Measurements from ENCODE around the gene CDK14. TPM values are rescaled to one million over a fixed set of nuclear protein-coding genes. Genes with fewer than 3 reads are reported as not detected.

The CDK14 gene
- total RNA-seq, 1 donor from 2014 or later = 52.3 TPM

DNA sequence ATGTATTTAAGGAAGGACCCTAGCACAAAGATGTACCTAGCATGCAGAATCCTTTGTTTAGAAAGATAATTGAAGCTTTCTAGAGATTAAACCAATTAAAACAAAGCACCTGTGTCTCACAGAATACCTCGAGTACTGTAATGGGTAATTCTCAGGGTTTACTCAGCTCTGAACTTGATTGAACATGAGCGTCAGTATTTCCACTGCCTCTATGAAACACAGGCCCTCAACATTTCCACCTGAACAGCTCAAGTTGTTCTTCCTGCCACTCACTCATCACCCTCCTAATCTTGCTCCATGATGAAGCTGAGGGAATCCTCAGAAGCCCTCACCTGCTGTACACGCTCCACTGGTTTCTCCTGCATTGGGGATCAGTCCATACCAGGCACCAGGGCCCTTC is 634.4 kb downstream of the CDK14 start:
- no peaks in the 10 kb centered on the region for H4K20me1 ChIP-seq (ENCODE audit: low read depth)
- no peaks in the 10 kb centered on the region for H3K27me3 ChIP-seq
- no peak for DNase-seq (ENCODE audit: low spot score)
- H3K4me2 ChIP-seq = no peak overlapping the region
- H3K79me2 ChIP-seq (ENCODE audit: low read depth) = no peaks in the 10 kb centered on the region
- no peaks in the 10 kb centered on the region for H3K36me3 ChIP-seq
- Mint-ChIP-seq H3K27me3 (ENCODE audit: insufficient read depth, low read depth) (no peaks in the 10 kb centered on the region), H3K4me3 (no peak overlapping the region), H3K27ac (no peak overlapping the region), H3K36me3 (no peaks in the 10 kb centered on the region), H3K9me3 (peaks cover 4% of the 10 kb centered on the region), H3K4me1 (peaks cover 30% of the 10 kb centered on the region)
- no peak overlapping the region for H3K27ac ChIP-seq
- TF ChIP-seq EZH2 (IDR thresholded peaks at IDR 0.05) = no peak
- no peak overlapping the region for H3K4me3 ChIP-seq
- peaks cover 33% of the 10 kb centered on the region for H3K4me1 ChIP-seq
- H3K9ac ChIP-seq = no peak overlapping the region
- H2AFZ ChIP-seq (replicated peaks) = no peak overlapping the region
- no peaks in the 10 kb centered on the region for H3K9me3 ChIP-seq (ENCODE audit: low read depth)
- H3F3A ChIP-seq (ENCODE audit: low read depth) = peaks cover 15% of the 10 kb centered on the region

DNA sequence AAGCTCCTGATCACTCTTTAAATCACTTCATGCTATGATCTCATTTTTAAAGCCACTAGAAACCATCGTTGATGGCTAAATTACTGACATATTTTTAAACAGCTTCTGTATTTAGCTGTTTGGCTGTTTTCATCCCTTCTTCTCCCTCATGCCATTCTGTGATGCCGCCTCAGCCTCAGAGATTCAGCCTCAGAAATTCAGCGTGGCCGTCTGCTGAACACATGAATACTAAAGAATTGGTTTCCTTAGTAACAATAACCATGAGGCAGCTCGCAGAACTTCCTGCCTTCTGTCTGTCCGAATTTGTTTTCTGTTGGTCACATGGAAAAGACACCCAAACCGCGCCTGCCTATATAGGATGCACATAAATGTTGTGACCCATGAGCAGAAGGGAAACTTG is 637.1 kb downstream of the CDK14 start:
- H3K36me3 Mint-ChIP-seq = no peaks in the 10 kb centered on the region
- H3K79me2 ChIP-seq (ENCODE audit: low read depth) = no peaks in the 10 kb centered on the region
- H3F3A ChIP-seq (ENCODE audit: low read depth) = peaks cover 15% of the 10 kb centered on the region
- H3K4me1 Mint-ChIP-seq = peaks cover 30% of the 10 kb centered on the region
- no peak overlapping the region for H3K4me3 Mint-ChIP-seq
- no peak for DNase-seq (ENCODE audit: low spot score)
- H3K36me3 ChIP-seq = no peaks in the 10 kb centered on the region
- no peaks in the 10 kb centered on the region for H4K20me1 ChIP-seq (ENCODE audit: low read depth)
- H3K27ac ChIP-seq = no peak overlapping the region
- H3K27me3 ChIP-seq = no peaks in the 10 kb centered on the region
- peaks cover 26% of the 10 kb centered on the region for H3K4me1 ChIP-seq
- peak overlapping the region; percentile 64 for H3K27ac Mint-ChIP-seq
- no peak overlapping the region for H2AFZ ChIP-seq (replicated peaks)
- H3K4me3 ChIP-seq = no peak overlapping the region
- H3K9ac ChIP-seq = no peak overlapping the region
- TF ChIP-seq EZH2phosphoT487 (IDR thresholded peaks at IDR 0.05) = no peak
- TF ChIP-seq EZH2 (IDR thresholded peaks at IDR 0.05) = no peak
- TF ChIP-seq, protein P1, sequence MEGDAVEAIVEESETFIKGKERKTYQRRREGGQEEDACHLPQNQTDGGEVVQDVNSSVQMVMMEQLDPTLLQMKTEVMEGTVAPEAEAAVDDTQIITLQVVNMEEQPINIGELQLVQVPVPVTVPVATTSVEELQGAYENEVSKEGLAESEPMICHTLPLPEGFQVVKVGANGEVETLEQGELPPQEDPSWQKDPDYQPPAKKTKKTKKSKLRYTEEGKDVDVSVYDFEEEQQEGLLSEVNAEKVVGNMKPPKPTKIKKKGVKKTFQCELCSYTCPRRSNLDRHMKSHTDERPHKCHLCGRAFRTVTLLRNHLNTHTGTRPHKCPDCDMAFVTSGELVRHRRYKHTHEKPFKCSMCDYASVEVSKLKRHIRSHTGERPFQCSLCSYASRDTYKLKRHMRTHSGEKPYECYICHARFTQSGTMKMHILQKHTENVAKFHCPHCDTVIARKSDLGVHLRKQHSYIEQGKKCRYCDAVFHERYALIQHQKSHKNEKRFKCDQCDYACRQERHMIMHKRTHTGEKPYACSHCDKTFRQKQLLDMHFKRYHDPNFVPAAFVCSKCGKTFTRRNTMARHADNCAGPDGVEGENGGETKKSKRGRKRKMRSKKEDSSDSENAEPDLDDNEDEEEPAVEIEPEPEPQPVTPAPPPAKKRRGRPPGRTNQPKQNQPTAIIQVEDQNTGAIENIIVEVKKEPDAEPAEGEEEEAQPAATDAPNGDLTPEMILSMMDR (IDR thresholded peaks at IDR 0.05) = no peak
- no peaks in the 10 kb centered on the region for H3K9me3 Mint-ChIP-seq
- no peaks in the 10 kb centered on the region for H3K27me3 Mint-ChIP-seq (ENCODE audit: insufficient read depth, low read depth)
- H3K9me3 ChIP-seq (ENCODE audit: low read depth) = no peaks in the 10 kb centered on the region
- no peak overlapping the region for H3K4me2 ChIP-seq

DNA sequence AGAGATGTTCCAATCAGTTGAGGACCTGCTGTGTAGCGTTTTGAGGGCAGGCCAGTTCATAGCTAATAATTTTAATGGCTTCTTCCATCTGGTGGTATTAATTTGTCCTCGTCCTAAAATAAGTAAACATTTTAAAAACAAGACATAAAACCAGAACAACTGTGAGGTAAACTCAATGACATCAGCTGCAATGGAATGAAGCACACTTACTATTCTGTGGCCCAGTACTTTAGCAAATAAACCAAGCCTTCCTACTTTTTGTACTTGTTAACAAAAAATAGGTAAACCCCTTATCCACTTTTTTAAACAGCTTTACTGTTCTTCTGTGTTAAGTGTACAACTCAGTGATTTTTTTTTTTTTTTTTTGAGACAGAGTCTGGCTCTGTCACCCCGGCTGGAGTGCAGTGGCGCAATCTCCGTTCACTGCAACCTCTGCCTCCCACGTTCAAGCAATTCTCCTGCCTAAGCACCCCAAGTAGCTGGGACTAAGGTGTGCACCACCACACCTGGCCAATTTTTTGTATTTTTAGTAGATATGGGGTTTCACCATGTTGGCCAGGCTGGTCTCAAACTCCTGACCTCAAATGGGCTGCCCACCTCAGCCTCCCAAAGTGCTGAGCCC is 639.2 kb downstream of the CDK14 start:
- H3F3A ChIP-seq (ENCODE audit: low read depth) = no peaks in the 10 kb centered on the region
- H3K9ac ChIP-seq = no peak overlapping the region
- no peak for DNase-seq (ENCODE audit: low spot score)
- peaks cover 7% of the 10 kb centered on the region for H3K4me1 ChIP-seq
- H2AFZ ChIP-seq (replicated peaks) = no peak overlapping the region
- Mint-ChIP-seq H3K27me3 (ENCODE audit: insufficient read depth, low read depth) (no peaks in the 10 kb centered on the region), H3K36me3 (no peaks in the 10 kb centered on the region), H3K4me1 (peaks cover 35% of the 10 kb centered on the region), H3K27ac (no peak overlapping the region), H3K4me3 (no peak overlapping the region), H3K9me3 (no peaks in the 10 kb centered on the region)
- TF ChIP-seq EZH2phosphoT487 (IDR thresholded peaks at IDR 0.05) (no peak), EZH2 (IDR thresholded peaks at IDR 0.05) (no peak)
- TF ChIP-seq, protein P1 (IDR thresholded peaks at IDR 0.05) = no peak
- H3K36me3 ChIP-seq = no peaks in the 10 kb centered on the region
- no peaks in the 10 kb centered on the region for H4K20me1 ChIP-seq (ENCODE audit: low read depth)
- no peak overlapping the region for H3K4me2 ChIP-seq
- no peak overlapping the region for H3K27ac ChIP-seq
- H3K79me2 ChIP-seq (ENCODE audit: low read depth) = no peaks in the 10 kb centered on the region
- no peaks in the 10 kb centered on the region for H3K9me3 ChIP-seq (ENCODE audit: low read depth)
- no peak overlapping the region for H3K4me3 ChIP-seq
- no peaks in the 10 kb centered on the region for H3K27me3 ChIP-seq

DNA sequence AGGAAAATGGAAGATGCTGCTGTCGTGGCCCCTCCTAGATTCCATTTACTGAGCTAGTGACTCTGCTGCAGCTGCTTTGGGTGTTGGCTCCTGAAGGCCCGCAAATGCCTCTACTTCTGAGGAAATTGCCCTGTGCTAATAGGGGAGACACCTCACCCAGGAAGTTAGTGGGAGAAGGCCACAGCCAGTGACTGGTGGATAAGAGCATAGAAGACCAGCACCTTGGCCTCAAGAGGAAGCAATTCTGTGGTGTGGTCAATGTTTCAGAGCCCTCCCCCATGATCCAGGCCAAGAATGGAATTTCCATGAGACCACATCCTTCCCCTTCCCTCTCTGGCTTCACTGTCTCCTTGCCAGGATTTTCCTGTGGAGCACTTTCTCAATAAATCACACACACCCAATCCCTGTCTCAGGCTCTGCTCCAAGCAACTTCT is 643.1 kb downstream of the CDK14 start:
- no peaks in the 10 kb centered on the region for H3K9me3 ChIP-seq (ENCODE audit: low read depth)
- H3K4me1 ChIP-seq = no peaks in the 10 kb centered on the region
- Mint-ChIP-seq H3K27me3 (ENCODE audit: insufficient read depth, low read depth) (peaks cover 2% of the 10 kb centered on the region), H3K36me3 (no peaks in the 10 kb centered on the region), H3K27ac (peak overlapping the region; percentile 32), H3K4me1 (peaks cover 31% of the 10 kb centered on the region), H3K9me3 (no peaks in the 10 kb centered on the region), H3K4me3 (no peak overlapping the region)
- DNase-seq (ENCODE audit: low spot score) = no peak
- no peaks in the 10 kb centered on the region for H3K36me3 ChIP-seq
- no peak overlapping the region for H3K4me3 ChIP-seq
- H3K27ac ChIP-seq = no peak overlapping the region
- no peak overlapping the region for H3K4me2 ChIP-seq
- no peaks in the 10 kb centered on the region for H3F3A ChIP-seq (ENCODE audit: low read depth)
- no peaks in the 10 kb centered on the region for H4K20me1 ChIP-seq (ENCODE audit: low read depth)
- peak overlapping the region; percentile 50 for H2AFZ ChIP-seq (replicated peaks)
- TF ChIP-seq EZH2 (IDR thresholded peaks at IDR 0.05) = no peak
- H3K79me2 ChIP-seq (ENCODE audit: low read depth) = no peaks in the 10 kb centered on the region
- no peak overlapping the region for H3K9ac ChIP-seq
- no peaks in the 10 kb centered on the region for H3K27me3 ChIP-seq
